ENCODE measurements around the gene POLN.
"Not testable (repeated sequence)": the region's sequence is repeated elsewhere in the genome, so short reads cannot be mapped to it uniquely, and the experiment has no call there.

POLN gene

DNA sequence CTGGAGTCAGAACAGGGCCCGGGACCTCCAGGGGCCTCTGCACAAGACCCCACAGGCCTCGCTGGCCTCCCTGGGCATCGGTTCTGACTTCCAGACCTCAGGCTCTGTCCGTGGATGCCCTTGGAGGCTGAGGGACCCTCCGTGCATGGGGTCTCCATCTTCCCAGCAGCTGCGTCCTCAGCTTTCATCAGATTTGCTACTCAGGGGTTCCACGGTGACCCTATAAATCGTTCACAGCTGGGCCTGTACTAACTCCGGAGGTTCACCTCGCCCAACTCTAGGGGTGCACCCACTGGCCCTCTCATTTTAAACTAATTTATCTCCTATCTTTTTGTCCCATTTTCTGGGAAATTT lies 33.1 kb upstream of the POLN start:
- DNase-seq: not testable (repeated sequence)

DNA sequence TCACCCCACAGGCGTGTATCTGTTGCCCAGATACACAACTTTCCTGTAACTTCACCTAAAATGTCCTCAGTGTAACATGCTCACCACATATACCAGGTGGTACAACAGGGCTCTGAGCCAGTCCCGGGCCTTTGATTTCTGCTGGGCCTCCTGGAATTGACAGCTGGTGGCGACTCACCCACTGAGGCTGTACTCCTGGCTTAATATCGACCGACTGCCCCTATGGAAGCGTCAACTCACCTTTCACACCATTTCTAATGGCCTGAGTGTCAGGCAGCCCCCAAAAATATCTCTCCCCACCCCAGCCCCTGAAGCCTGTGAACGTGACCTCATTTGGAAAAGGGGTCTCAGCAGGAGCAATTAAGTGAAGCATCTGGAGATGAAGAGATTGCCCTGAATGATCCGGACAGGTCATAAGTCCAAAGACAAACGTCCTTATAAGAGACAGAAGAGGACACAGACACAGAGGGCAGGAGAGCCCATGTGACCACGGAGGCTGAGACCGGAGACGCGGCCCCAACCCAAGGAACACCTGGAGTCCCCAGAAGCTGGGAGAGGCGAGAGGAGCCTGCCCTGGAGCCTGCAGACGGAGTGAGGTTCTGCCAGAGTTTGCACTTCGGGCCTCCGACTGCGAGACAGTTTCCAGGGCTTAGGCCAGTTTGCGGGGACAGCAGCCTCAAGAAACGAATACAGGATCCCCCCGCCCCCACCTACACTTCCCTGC lies 32.6 kb upstream of the POLN start:
- no peak for DNase-seq

DNA sequence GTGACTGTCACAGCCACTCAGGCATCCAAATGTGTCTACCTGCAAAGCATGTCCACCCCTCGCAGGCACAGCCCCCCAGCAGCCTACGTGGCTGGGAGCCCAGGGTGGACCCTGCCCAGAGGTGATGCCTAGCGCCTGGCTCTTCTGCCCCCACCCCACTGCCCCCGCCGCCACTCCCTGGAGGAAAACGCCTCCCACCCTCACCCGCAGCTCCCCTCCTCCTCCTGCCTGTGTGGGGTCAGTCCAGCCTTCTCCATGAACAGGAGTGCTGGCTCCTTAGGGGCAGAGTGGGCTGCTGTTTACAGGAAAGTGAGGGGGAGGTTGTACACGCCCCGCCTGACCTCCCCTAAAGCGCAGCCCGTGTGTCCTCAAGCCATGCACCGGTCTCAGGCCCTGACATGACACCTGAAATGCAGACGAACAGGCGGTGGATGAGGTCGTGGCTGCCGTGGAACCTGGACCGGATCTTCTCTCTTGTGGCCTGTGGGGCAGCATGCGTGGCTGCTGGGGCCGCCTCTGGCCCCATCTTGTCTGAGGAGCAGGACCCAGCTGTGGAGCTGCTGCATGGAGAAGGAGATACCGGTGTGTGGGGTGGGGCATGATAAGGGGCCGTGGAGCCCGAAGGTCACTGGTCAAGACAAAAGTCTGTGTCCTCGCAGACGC lies 31.9 kb upstream of the POLN start:
- no peak for DNase-seq

DNA sequence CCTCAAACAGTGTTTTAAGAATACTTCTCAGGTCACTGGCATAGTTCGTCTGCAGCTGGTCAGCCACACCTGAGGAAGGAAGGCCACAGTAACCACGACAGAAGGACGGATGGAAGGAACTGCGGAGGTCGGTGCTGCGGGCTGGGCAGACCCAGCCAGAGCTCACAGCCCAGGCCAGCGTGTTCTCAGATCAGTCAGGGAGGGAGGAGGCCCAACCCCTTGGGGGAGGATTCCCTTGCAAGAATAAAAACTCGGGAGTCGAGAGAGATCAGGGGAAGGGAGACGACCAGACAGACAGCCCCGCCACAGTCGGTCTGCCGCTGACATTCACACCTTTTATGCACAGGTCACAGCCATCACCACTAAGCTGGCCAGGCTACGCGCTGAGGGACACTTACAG lies 31.3 kb upstream of the POLN start:
- no peak for DNase-seq

DNA sequence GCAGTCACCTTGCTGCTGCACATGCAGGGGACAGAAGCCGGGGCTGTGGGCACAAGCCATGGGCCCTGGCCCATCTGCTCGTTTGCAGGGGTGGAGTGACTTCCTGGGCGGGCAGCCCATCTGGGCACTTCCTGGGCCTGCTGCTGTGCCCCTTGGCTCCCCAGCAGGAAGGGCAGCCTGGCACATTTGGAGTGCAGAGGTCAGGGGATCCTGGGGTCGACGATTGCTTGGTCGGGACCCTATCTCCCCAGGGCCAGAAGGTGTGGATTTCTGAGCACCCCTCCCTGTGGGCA lies 30.9 kb upstream of the POLN start:
- no peak for DNase-seq

DNA sequence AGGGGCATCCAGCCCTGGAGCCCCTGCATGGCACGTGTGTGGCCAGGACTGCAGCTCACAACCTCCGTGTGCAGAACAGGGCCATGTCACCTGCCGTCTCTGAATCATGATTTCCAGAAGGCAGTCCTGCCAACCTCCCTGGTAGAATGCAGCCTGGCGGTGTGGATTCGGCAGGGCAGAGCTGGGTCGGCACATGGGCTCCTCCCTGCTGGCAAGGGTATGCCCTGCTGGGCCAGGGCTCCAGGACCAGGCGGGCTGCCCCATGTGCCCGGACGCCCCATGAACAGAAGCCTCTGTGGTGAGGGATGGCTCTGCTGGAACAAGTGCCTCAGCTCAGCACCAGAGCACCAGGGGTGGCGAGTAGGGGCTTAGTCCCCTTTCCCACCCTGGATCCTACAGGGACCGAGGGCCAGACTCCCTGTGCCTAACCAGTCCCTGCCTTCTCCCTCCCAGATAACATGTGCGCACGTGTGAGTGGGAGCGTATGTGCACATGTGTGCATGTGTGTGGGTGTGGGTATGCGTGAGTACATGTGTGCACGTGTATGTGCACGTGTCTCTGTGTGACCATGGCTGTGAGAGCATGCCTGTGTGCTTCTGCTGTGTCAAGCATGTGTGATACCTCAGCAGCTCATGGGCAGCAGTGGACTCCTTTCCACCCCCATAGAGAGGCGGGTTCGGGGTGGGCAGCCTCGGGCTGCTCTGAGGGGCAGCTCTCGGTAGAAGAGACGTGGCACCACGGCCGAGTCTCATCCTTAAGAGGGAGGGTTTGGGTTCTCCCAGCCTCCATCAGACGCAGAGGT lies 30.3 kb upstream of the POLN start:
- DNase-seq: no peak

DNA sequence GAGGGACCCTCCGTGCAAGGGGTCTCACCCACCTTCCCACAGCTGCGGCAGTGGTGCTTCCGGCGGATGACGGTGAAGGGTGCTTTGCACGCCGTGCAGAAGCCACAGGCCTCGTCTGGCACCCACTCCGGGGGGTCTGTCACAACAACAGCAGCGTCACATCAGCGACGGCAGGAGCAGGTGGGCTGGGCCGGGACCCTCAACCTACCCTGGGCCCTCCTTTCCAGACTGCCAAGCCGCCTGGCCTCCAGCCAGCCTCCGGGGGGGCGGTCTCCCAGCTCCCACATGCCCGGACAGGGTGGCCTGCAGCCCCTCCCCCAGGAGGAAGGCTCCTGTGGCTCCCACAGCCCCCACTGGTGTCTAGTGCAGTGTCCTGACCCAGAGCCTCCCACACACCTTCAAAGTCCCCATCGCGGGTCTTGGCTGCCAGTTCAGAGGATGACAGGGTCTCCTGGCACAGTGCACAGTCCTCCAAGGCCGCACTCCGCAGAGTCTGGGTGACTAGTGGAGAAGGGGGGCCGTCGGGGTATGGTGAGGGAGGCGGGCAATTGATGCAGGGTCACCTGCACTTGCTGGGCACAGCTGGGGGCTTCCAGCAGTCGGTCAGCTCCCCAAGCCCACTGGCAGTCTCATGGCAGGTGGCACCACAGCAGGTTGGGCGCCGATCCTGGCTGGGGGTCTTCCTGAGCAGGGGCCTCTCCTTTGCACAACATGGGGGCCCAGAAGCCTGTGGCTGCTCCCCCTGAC lies 29.5 kb upstream of the POLN start:
- DNase-seq: no peak

DNA sequence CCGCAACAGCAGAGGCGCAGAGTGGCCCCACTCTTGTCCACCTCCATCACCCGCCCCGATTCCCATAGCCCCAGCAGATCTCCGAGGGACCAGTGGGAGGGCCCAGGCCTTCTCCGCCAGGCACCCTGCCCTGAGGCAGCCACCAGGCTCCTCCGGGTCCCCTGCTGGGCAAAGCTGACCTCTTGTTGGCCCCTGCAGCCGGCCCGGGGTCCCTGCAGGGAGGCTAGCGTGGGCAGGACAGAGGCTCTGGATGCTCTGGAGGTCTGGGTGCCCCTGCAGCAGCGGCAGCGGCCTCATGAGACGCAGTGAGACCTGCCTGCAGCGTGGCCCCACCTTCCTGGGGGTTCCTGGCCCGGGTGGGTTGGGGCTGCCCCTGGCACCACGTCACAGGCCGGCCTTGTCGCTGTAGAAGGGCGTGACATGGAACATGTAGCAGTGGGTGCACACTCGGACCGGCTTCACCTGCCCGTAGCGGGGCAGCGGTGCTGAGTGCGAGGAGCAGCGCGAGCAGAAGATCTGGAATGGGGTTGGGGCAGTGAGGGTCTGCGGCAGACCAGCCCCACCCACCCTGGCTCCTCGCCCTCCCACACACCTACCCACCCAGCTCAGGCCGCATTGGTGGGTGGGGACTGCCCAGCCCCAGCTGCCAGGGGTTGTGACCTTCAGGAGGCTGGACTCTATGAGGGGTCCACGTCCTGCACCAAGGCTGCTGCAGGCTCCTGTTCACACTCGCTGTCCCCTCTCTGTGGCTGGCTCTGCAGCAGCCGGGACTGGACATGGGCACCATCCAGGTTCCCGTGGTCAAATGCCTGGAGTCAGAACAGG lies 28.6 kb upstream of the POLN start:
- DNase-seq: no peak

DNA sequence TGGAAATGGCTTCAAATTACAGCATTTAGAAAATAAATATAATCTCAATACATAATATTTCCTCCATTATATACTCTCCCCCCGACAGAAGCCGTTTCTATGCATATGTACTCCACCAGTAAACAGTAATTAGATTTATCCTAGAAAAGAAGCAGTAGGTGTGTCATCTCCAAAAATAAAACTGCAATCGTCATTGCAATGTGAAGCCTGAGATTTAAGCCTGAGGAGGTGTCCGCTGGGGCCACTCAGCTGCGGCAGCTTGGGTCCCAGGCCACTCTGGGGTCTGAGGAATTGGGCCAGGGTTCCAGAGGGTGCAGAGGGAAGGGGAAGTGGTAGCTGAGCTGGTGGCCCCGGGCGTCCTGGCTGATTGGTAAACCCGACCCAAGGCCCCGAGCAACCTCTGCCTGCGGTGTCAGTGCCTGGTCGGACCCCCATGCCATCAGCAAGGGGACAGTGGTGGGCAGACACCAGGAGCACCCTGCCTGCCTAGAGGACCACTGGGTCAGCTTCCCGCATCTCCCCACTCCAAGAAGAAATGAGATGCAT lies 27.8 kb upstream of the POLN start:
- DNase-seq: no peak

DNA sequence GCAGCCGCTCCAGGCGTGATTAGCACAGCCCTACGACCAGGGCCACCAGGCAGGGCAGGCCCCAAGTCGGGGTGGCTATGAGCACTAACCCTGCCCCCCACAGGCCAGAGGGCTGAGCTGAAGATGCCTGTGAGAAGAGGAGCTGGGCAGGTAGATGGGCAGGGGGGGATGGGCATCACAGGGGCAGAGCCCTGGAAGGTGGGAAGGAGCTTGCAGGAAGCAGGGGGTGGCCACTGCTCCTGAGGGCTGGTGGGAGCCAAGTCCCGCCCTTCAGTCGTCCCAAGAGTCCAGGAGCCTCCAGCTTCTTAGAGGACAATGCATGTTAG lies 27.2 kb upstream of the POLN start:
- no peak for DNase-seq

DNA sequence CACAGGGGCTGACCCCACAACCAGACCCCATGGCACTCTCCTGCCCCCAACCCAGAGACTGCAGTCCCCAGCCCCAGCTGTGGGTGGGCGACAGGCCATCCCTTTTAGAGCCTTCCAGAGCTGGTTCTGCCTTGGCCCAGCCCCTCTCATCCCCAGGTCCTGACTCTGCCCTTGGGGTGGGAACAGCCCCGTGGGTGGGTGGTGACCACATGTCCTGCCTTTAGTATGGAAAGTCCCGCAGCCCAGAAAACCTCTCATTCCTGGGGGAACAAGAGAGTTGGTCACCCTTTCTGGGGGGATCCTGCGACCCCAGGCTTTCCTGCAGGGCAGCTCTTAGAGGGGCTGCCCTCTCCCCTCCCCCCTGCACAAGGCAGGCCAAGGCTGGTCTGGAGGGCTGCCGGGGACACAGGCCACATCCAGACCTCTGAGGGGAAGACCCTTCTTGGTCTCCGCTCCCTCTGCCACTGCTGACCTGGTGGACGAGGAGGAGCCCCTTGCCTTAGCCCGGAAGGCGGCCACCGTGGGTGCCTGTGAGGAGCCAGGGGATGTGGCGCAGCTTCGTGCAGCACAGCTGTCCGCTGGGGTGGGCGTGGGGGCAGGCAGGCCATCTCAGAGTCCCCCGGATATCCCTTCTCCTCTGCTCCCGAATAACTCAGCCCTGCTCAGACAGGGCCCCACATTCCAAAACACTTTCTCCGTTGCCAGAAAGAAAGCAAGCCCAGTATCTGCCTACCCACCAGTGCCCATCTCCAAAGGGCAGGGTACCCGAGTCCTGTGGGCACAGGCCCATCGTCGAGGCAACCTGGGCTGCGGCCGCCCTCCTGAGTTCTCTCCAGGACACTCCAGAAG lies 26.7 kb upstream of the POLN start:
- DNase-seq: no peak

DNA sequence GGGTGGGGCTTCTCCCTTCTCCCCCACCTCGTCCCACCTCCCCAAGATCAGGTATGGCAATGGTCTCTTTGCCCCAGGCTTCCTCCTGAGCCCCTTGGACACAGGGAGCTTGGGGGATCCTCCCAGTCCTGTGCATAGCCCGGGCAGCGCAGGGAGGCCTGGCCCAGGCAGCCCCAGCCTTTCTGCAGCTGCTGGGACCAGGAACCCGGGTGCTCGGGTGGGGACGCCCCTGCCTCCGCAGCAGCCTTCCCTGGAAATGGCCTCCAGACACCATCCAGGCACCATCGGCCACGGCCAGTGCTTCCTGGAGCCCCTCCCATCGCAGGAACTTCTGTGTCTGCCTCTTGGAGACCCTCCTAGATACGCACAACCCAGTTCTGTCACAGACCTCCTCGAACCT lies 25.9 kb upstream of the POLN start:
- no peak for DNase-seq

DNA sequence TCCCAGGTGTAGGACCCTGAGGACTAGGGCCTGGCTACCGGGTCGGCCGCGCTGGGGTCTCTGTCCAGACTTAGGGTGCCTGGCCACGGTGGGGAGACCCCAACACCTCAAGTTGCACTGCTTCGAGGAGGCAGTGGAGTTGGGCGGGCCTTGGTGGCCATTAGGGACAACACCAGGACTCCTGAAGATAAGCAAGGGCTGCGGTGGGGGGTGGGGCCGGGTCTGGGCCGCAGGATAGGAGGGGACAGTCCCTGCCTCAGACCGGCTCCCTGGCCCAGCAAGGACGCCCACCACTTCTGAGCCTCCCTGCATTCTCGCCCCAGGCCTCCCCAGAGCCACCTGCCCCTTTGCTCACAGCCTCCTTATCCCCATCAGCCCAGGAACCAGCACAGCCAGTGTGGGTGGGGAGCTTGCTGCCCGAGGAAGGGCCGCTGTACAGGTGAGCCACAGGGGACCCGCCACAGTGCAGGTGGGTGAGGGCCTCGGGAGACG lies 25.4 kb upstream of the POLN start:
- no peak for DNase-seq

DNA sequence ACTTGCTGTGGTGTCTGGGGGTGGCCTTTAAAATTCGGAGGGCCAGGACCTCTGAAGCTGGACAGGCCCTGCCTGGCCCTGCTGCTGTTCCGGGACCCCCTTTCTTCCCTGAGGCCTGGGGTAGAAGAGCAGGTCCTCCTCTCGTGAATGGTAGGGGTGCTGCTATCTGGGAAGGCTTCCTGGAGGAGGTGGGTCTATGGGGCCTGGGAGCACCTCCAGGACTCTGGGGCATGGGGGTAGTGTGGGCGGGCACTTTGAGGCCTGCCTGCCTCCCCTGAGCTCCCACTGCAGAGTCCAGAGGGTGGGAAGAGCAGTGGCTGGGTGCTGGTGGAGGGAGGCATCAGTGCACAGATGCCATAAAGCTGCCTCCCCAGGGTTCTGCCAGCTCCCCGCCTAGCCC lies 24.9 kb upstream of the POLN start:
- DNase-seq: no peak

DNA sequence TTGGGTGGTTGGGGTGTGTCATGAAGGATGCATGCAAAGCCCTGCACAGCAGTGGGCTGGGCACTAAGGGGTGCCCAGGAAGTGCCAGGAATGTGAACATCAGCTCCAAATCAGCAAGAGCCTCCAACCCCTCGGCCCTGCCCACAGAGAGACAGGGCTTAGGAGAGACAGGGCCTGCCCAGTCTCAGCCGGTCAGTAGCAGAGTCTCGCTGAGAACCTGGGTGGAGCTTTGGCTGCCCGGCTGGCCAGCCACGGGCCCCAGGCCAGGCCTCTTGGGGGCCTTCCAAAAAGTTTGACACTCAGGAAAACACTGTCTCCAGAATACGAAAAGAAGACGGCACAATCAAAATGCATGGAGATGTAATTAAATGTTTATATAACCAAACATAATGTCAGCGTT lies 24.3 kb upstream of the POLN start:
- DNase-seq: no peak

DNA sequence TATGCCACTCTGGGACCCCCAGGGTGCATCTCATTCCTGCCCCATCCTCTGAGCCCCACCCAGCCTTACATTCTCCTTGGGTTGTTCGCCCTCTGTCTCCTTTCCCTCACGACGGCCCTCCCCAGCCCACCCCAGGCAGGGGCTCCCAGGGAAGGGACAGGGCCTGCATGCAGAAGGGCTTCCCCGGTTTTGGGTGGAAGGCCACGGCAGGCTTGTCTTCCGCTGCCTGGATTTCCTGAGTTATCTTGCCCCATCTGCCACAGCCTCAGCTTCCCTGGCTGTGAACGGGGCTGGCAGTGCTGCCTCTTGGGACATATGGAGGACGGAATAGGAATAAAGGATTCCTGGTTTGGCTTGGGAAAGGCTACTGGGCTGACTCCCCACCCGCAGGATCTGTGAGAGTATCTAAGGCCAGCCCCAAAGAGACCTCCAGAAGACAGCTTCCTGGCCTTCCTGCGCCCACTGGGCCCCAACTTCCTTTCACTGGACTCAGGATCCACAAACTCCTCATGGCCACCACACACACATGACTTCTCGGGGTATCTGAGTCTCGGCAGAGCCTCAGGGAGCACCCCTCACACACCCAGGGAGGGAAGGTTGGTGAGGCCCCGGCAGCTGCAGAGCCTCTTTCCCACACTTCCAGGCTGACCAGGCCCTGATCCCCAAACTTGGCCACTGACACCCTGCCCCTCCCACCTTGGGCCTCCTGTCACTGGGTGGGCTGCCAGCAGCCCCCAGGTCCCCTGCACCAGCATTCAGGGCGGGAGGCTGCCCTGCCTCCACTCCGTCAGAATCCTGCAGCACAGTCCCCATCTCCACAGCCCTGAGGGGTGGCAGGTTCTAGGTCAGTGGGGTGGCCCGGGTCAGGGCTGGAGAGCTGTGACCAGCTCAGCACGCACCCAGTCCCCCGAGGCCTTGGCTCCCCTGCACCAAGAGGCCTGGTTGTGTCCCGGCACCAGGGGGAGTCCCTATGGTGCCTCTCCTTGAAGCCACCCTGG lies 23.5 kb upstream of the POLN start:
- DNase-seq: no peak

DNA sequence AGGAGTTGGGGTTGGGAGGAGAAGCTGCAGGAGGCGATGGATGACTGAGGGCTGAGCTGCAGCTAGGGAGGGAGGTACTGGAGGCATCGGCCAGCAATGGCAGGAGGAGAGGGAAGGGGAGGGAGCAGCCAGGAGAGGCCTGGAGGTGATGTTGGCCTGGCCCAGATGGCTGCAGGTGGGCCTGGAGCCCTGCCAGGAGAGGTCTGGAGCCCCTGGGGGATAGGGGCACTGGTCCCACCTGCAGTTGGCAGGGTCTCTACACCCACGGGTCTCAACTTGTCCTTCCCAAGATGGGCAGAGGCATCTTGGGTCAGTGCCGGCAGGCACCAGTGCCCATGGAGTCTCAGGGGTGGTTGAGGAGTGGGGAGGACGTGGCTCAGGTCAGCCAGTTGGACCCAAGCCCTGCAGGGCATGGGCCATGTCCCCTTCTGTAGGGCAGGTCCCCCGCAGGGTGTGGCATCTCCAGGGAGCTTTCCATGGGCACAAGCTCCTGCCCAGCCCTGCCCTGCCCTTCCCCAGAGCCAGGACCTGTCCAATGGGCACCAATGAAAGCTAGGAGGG lies 22.6 kb upstream of the POLN start:
- no peak for DNase-seq

DNA sequence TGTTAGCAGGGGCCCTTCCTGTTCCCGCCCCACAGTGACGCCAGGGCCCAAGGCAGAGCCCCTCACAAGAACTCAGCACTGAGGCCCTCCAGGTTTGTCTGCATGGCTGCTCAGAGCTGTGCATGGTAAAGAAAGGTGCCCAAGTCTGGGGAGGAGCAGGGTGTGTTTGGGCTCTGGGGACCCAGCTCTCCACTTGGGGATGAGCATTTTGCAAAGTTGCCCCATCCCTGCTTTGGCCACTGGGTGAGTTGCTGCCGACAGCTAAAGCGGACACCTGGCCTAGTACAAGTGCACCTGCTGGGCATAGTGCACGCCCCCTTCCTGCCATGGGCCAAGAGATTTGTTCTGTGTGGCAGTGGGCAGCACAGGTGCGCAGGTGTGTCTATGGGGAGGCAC lies 22.0 kb upstream of the POLN start:
- no peak for DNase-seq

DNA sequence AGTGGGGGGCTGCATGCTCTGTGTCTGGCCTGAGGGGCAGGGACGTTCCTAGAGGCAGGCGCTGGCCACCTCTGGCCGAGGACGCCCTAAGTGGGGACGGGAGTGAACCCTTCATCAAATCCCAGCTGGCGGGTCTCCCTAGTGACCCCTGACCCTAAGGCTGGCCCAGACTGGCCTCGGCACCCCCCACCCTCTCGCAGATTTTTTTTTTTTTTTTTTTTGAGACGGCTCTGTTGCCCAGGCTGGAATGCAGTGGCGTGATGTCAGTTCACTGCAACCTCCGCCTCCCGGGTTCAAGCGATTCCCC lies 21.0 kb upstream of the POLN start:
- no peak for DNase-seq

All from DMS79 treated with DMSO at 0.1 percent for 48 hours (cell line).